HCT116 (cell line): ENCODE data around the gene OOSP2.

Source experiments
- CTCF ChIP-seq, 3 experiments: fragments of 200-600 bp in 1 of 3; sonication (generic) in 1 of 3; IDR thresholded peaks in 2 of 3; conservative IDR thresholded peaks in 1 of 3; 2 replicates each; pipeline ENCODE4 v1.5.1; 2012 to 2017; ENCODE audit warnings: low read depth in 2 of 3, low read length in 2 of 3, antibody characterized with exemption in 1 of 3, borderline replicate concordance in 1 of 3, control low read depth in 1 of 3, mild to moderate bottlenecking in 1 of 3, mixed read lengths in 1 of 3, mixed run types in 1 of 3, moderate library complexity in 1 of 3; ENCODE audit not compliant: insufficient read depth in 1 of 3
- ELF1 ChIP-seq: IDR thresholded peaks from 2 replicates; pipeline ENCODE4 v1.6.1; 2012; ENCODE audit warnings: low read depth, borderline replicate concordance
- EZH2 ChIP-seq: fragments of 200-600 bp; sonication (generic); IDR thresholded peaks from 2 replicates; pipeline ENCODE4 v1.6.1; 2017; ENCODE audit warnings: antibody characterized with exemption, mixed run types
- POLR2AphosphoS5 ChIP-seq: IDR thresholded peaks from 2 replicates; pipeline ENCODE4 v1.6.1; 2011; ENCODE audit warnings: mild to moderate bottlenecking, low read depth, low read length, moderate library complexity
- RAD21 ChIP-seq: IDR thresholded peaks from 2 replicates; pipeline ENCODE4 v1.6.1; 2012; ENCODE audit warnings: low read depth, mild to moderate bottlenecking
- REST ChIP-seq: IDR thresholded peaks from 2 replicates; pipeline ENCODE4 v1.6.1; 2012; ENCODE audit warnings: low read depth

GRCh38 chr11:59992425-59992824 lies 47.8 kb upstream of the OOSP2 start:
- TF ChIP-seq CTCF (IDR thresholded peaks at IDR 0.05 in 2 of 3, conservative IDR thresholded peaks at IDR 0.05 in 1 of 3; ENCODE audit: borderline replicate concordance in 1 of 3, insufficient read depth in 1 of 3, low read depth in 2 of 3, low read length in 2 of 3), result no peak
- TF ChIP-seq RAD21, result no peak
- no peak for TF ChIP-seq REST
- TF ChIP-seq POLR2AphosphoS5, result no peak
- TF ChIP-seq ELF1, result no peak
- no peak for TF ChIP-seq EZH2
